Pancreas (tissue), 10 donors: ENCODE measurements around the gene OVCA2. TPM values are rescaled to one million over a fixed set of nuclear protein-coding genes. Genes with fewer than 3 reads are reported as not detected.
A peak's percentile ranks its signal among the peaks of the same experiment; 100 is the strongest.

Source experiments
- ATAC-seq, 4 donors: fragments of 200-7000 bp; cut with Tn5 transposase; one replicate each; pipeline versions ENCODE4 v1.8.0 to v1.9.1; 2020; ENCODE audit warnings: mild to moderate bottlenecking in 4 of 4, moderate library complexity in 4 of 4
- DNase-seq, 6 donors: peaks; one replicate each; pipeline ENCODE4 v3.0.0-alpha.2; 2020
- FAIRE-seq: peaks from 2 replicates; lab custom pipeline; 2012; peaks lifted over from hg19 to GRCh38; lab: Jason Lieb, UNC
- H3K27ac ChIP-seq, 4 donors: fragments of 200-600 bp; sonication (generic); 1 replicate in 3 of 4; 2 replicates in 1 of 4; pipeline versions ENCODE4 v1.5.0 to v1.8.0; 2020
- H3K27me3 ChIP-seq, 4 donors: fragments of 200-600 bp; one replicate each; pipeline ENCODE4 v1.8.0; 2021
- H3K36me3 ChIP-seq, 3 donors: fragments of 200-600 bp; sonication (generic) in 1 of 3; one replicate each; pipeline versions ENCODE4 v1.5.0 to v1.8.0; 2020 to 2021
- H3K4me1 ChIP-seq, 3 donors: fragments of 200-600 bp; one replicate each; pipeline ENCODE4 v1.8.0; 2021
- H3K4me3 ChIP-seq, 4 donors: fragments of 200-600 bp; sonication (generic) in 2 of 4; one replicate each; pipeline versions ENCODE4 v1.5.0 to v1.8.0; 2020 to 2021
- H3K9me3 ChIP-seq, 4 donors: fragments of 200-600 bp; one replicate each; pipeline ENCODE4 v1.8.0; 2021
- CTCF ChIP-seq, 4 donors: fragments of 200-600 bp; sonication (generic) in 3 of 4; IDR thresholded peaks; one replicate each; pipeline versions ENCODE4 v1.5.0 to v1.8.0; 2021; ENCODE audit warnings: antibody characterized with exemption in 4 of 4
- WGBS, 2 donors: extraction: QIAGEN DNeasy Blood & Tissue Kit; methylation state at CpG; one replicate each; pipeline ENCODE4 v1.1.7; 2013; 5-methylcytosine and 5-hydroxymethylcytosine counted together
- intact Hi-C, 3 donors: fragments of 100-400 bp; cut with DNase I; formaldehyde crosslinking; loops; one replicate each; pipeline versions ENCODE4 v1.11.1 to v1.14.2; 2022
- polyA plus RNA-seq, 2 donors: library from polyadenylated mRNA; stranded (reverse); fragments of 200-250 nt; gene quantifications; one replicate each; pipeline ENCODE4 v1.2.3, GENCODE V29; 2013
- total RNA-seq, 6 donors: library from RNA; stranded (reverse); fragmentation: NEBNext Ultra II Directional in 4 of 6; extraction: Animal tissue kit (Norgen Biotek cat#: 25700) in 4 of 6; gene quantifications; one replicate each; pipeline versions ENCODE4 v1.2.1 to v1.2.4, GENCODE V29; 2021 to 2023
- donor health status: healthy with polysubstance abuse.
- donor health status: DM: no; HTN: no; CAD: no; lungs with moderate emphysema.
- donor health status: DM: no; HTN: no; CAD: no.
- donor health status: control.
- donor health status: control.
- donor health status: Bipolar disorder and iron deficiency.
- donor health status: DM: yes; HTN: yes; CAD: no.
- donor health status: DM: no; HTN: no; CAD: no.
- donor health status: DM: no; HTN: no; CAD: no.
- donor health status: DM: yes; HTN: yes; CAD: no.

Gene OVCA2
- total and polyA plus RNA-seq, 8 donors, result 10.4 to 79.3 (median 18.6) TPM

GRCh38 chr17:2068031-2068518, 26.3 kb downstream of the OVCA2 start:
- no peak overlapping the region for H3K4me3 ChIP-seq
- no peaks in the 10 kb centered on the region for H3K9me3 ChIP-seq
- 81 to 83% methylated on average over 6 of the region's 6 CpGs for WGBS, 2 donors
- no peak for FAIRE-seq
- ATAC-seq, result no peak
- H3K4me1 ChIP-seq, result peaks cover 0 to 4% (median 0%) of the 10 kb centered on the region in 3 donors
- H3K36me3 ChIP-seq, result peaks cover 0 to 11% (median 0%) of the 10 kb centered on the region in 3 donors
- DNase-seq, result no peak
- TF ChIP-seq CTCF (IDR thresholded peaks at IDR 0.05), result no peak
- H3K27me3 ChIP-seq, result no peaks in the 10 kb centered on the region
- intact Hi-C loops, result loop anchor here in 1 of 3 donors (10.0 kb wide), 1 partner anchor 167 kb away; no protein-coding TSS in a partner anchor
- peak overlapping the region in 1 of 4 donors; percentile 58 for H3K27ac ChIP-seq

GRCh38 chr17:2068519-2069051, 26.8 kb downstream of the OVCA2 start:
- intact Hi-C loops, result loop anchor here in 1 of 3 donors (10.0 kb wide), 1 partner anchor 166 kb away; no protein-coding TSS in a partner anchor
- FAIRE-seq (no peak), ATAC-seq (no peak), DNase-seq (no peak)
- H3K4me1 ChIP-seq, result peaks cover 0 to 4% (median 0%) of the 10 kb centered on the region in 3 donors
- TF ChIP-seq CTCF (IDR thresholded peaks at IDR 0.05), result no peak
- peaks cover 0 to 11% (median 0%) of the 10 kb centered on the region in 3 donors for H3K36me3 ChIP-seq
- WGBS, 2 donors, result 84 to 86% methylated on average over 15 of the region's 15 CpGs
- H3K27ac ChIP-seq, result peak overlapping the region in 2 of 4 donors; percentile 8 to 58
- no peak overlapping the region for H3K4me3 ChIP-seq
- H3K9me3 ChIP-seq, result no peaks in the 10 kb centered on the region
- no peaks in the 10 kb centered on the region for H3K27me3 ChIP-seq

GRCh38 chr17:2070241-2071023, 28.6 kb downstream of the OVCA2 start:
- Histone ChIP-seq H3K27ac (peak overlapping the region in 1 of 4 donors; percentile 67), H3K4me3 (no peak overlapping the region), H3K36me3 (peaks cover 0 to 2% (median 0%) of the 10 kb centered on the region in 3 donors), H3K27me3 (no peaks in the 10 kb centered on the region), H3K9me3 (no peaks in the 10 kb centered on the region), H3K4me1 (peaks cover 0 to 4% (median 0%) of the 10 kb centered on the region in 3 donors)
- FAIRE-seq (no peak), DNase-seq (peak in 4 of 6 donors; percentile 46 to 76 (median 64)), ATAC-seq (peak; percentile 15 to 70 (median 55))
- TF ChIP-seq CTCF (IDR thresholded peaks at IDR 0.05), result no peak
- intact Hi-C loops, result no loop called here
- WGBS, 2 donors, result 71 to 78% methylated on average over 13 of the region's 13 CpGs

GRCh38 chr17:2071024-2071385, 29.2 kb downstream of the OVCA2 start:
- 88 to 90% methylated on average over 6 of the region's 6 CpGs for WGBS, 2 donors
- peaks cover 0 to 4% (median 0%) of the 10 kb centered on the region in 3 donors for H3K4me1 ChIP-seq
- intact Hi-C loops, result no loop called here
- H3K27ac ChIP-seq, result peak overlapping the region in 2 of 4 donors; percentile 39 to 67
- no peak overlapping the region for H3K4me3 ChIP-seq
- H3K9me3 ChIP-seq, result no peaks in the 10 kb centered on the region
- H3K27me3 ChIP-seq, result no peaks in the 10 kb centered on the region
- no peak for ATAC-seq
- DNase-seq, result no peak
- no peaks in the 10 kb centered on the region for H3K36me3 ChIP-seq
- no peak for TF ChIP-seq CTCF (IDR thresholded peaks at IDR 0.05)
- FAIRE-seq, result no peak
